Endothelial cell of umbilical vein (primary cell): ENCODE data around the gene RAB20. TPM values are rescaled to one million over a fixed set of nuclear protein-coding genes. Genes with fewer than 3 reads are reported as not detected.

Source experiments
- BruUV-seq: library from RNA; stranded (reverse); fragments of 400-500 nt; replicated peaks from 2 replicates; lab custom pipeline; 2021; lab: Mats Ljungman, UMichigan
- CTCF ChIA-PET: fragments of 300-600, 350-600 bp; sonication (Branson Sonifier 250); formaldehyde crosslinking; loops from one replicate; lab custom pipeline; 2021; ENCODE audit warnings: antibody characterized with exemption, inconsistent platforms; lab: Charles Lee
- POLR2A ChIA-PET: fragments of 300-600, 350-600 bp; sonication (Branson Sonifier 250); formaldehyde crosslinking; loops from one replicate; lab custom pipeline; 2021; ENCODE audit warnings: antibody characterized with exemption, inconsistent platforms; lab: Charles Lee
- DNase-seq: peaks from one replicate; pipeline ENCODE4 v3.0.0-alpha.2; 2011; ENCODE audit warnings: low read depth, low spot score
- FAIRE-seq: peaks from 2 replicates; lab custom pipeline; 2011; peaks lifted over from hg19 to GRCh38; lab: Jason Lieb, UNC
- H2AFZ ChIP-seq: 2 replicates; pipeline ENCODE4 v1.6.0; 2012; ENCODE audit warnings: low read depth, low read length, control low read depth, inconsistent platforms
- H3K27ac ChIP-seq: 2 replicates; pipeline ENCODE4 v1.5.1; 2011; ENCODE audit warnings: low read depth, mild to moderate bottlenecking, control low read depth, low read length, moderate library complexity; ENCODE audit not compliant: insufficient read depth
- H3K27me3 ChIP-seq, 2 experiments: 2 replicates each; pipeline versions ENCODE4 v1.6.0 to v1.6.1; 2011; ENCODE audit warnings: low read length in 2 of 2, mixed read lengths in 1 of 2; ENCODE audit not compliant: control insufficient read depth in 2 of 2, insufficient read depth in 2 of 2
- H3K36me3 ChIP-seq, 2 experiments: 2 replicates in 1 of 2; 3 replicates in 1 of 2; pipeline ENCODE4 v1.5.1; 2011; ENCODE audit warnings: low read length in 2 of 2, mild to moderate bottlenecking in 1 of 2, moderate library complexity in 1 of 2; ENCODE audit not compliant: control insufficient read depth in 2 of 2, insufficient read depth in 2 of 2; ENCODE audit errors: extremely low read depth in 1 of 2
- H3K4me1 ChIP-seq: 3 replicates; pipeline ENCODE4 v1.5.1; 2011; ENCODE audit warnings: mild to moderate bottlenecking, low read length; ENCODE audit not compliant: control insufficient read depth, insufficient read depth; ENCODE audit errors: extremely low read depth
- H3K4me2 ChIP-seq: 2 replicates; pipeline ENCODE4 v1.6.1; 2011; ENCODE audit warnings: low read length, control low read depth, mixed read lengths; ENCODE audit not compliant: insufficient read depth
- H3K4me3 ChIP-seq, 3 experiments: fragments of 200-600 bp in 1 of 3; sonication (generic), shearing (Covaris generic) in 1 of 3; replicated peaks in 1 of 3; 2 replicates each; pipeline ENCODE4 v1.5.1; 2011 to 2016; ENCODE audit warnings: control low read depth in 3 of 3, low read length in 3 of 3, mild to moderate bottlenecking in 2 of 3, inconsistent platforms in 1 of 3, low read depth in 1 of 3, moderate library complexity in 1 of 3; ENCODE audit not compliant: insufficient read depth in 1 of 3
- H3K79me2 ChIP-seq: 2 replicates; pipeline ENCODE4 v1.6.0; 2012; ENCODE audit warnings: low read length, inconsistent platforms; ENCODE audit not compliant: control insufficient read depth, insufficient read depth
- H3K9ac ChIP-seq: replicated peaks from 2 replicates; pipeline ENCODE3; 2011; ENCODE audit warnings: low read length, control low read depth; ENCODE audit not compliant: insufficient read depth; ENCODE audit errors: extremely low read depth
- H3K9me1 ChIP-seq: replicated peaks from 3 replicates; pipeline ENCODE4 v1.6.0; 2011; ENCODE audit warnings: mild to moderate bottlenecking, low read length; ENCODE audit not compliant: control insufficient read depth, insufficient read depth; ENCODE audit errors: extremely low read depth
- H3K9me3 ChIP-seq: replicated peaks from 2 replicates; pipeline ENCODE4 v1.5.1; 2012; ENCODE audit warnings: low read length, inconsistent platforms; ENCODE audit not compliant: control insufficient read depth, insufficient read depth
- H4K20me1 ChIP-seq: replicated peaks from 2 replicates; pipeline ENCODE3; 2011; ENCODE audit warnings: mild to moderate bottlenecking, low read length; ENCODE audit not compliant: control insufficient read depth, insufficient read depth; ENCODE audit errors: extremely low read depth
- EZH2 ChIP-seq: IDR thresholded peaks from 2 replicates; pipeline ENCODE4 v1.6.1; 2012; ENCODE audit warnings: borderline replicate concordance, low read depth, mild to moderate bottlenecking, moderate library complexity, low read length, inconsistent platforms; ENCODE audit not compliant: severe bottlenecking
- FOS ChIP-seq: IDR thresholded peaks from 2 replicates; pipeline ENCODE4 v1.6.1; 2011; ENCODE audit warnings: mild to moderate bottlenecking, low read length, moderate library complexity, borderline replicate concordance; ENCODE audit not compliant: insufficient read depth
- JUN ChIP-seq: IDR thresholded peaks from 2 replicates; pipeline ENCODE4 v1.6.1; 2011; ENCODE audit warnings: borderline replicate concordance, low read depth; ENCODE audit not compliant: insufficient read length, insufficient read depth
- MYC ChIP-seq: IDR thresholded peaks from one replicate; pipeline ENCODE4 v1.6.1; 2011; ENCODE audit warnings: mild to moderate bottlenecking, low read depth, low read length
- POLR2A ChIP-seq: IDR thresholded peaks from 2 replicates; pipeline ENCODE4 v1.6.1; 2012; ENCODE audit warnings: low read depth, mild to moderate bottlenecking, control low read depth, low read length
- POLR2AphosphoS5 ChIP-seq: IDR thresholded peaks from 2 replicates; pipeline ENCODE4 v1.6.1; 2012; ENCODE audit warnings: low read depth, mild to moderate bottlenecking, control low read depth, low read length, moderate library complexity; ENCODE audit not compliant: insufficient read depth
- dilution Hi-C: fragments of 300-500 bp; cut with MboI; formaldehyde crosslinking; loops from one replicate; pipeline ENCODE4 v1.15.0; 2019; ENCODE audit warnings: low sequenced_read_pairs; ENCODE audit not compliant: extremely low pct_ligation_motif_present
- intact Hi-C: fragments of 100-400 bp; cut with micrococcal nuclease; formaldehyde crosslinking; loops from one replicate; pipeline ENCODE4 v1.10.0; 2022
- polyA plus RNA-seq, 4 experiments: library from polyadenylated mRNA; depleted of rRNA in 3 of 4; stranded (reverse) in 3 of 4; unstranded in 1 of 4; fragments of >200 nt; gene quantifications; 2 replicates each; pipeline versions ENCODE4 v1.2.1 to v1.2.3, GENCODE V29; 2011 to 2012; ENCODE audit warnings: missing spikeins in 1 of 4
- total RNA-seq: library from RNA; stranded (reverse); gene quantifications from 2 replicates; pipeline ENCODE4 v1.2.3, GENCODE V29; 2021
- TF ChIP-seq, protein P1 (sequence below), 2 donors: IDR thresholded peaks; 1 replicate in 1 of 2; 2 replicates in 1 of 2; pipeline ENCODE4 v1.5.1; 2011; ENCODE audit warnings: low read length in 2 of 2, mild to moderate bottlenecking in 2 of 2, moderate library complexity in 2 of 2, control low read depth in 1 of 2, inconsistent platforms in 1 of 2, low read depth in 1 of 2; ENCODE audit not compliant: insufficient read depth in 1 of 2; ENCODE audit errors: extremely low read depth in 1 of 2

Gene RAB20
- total and polyA plus RNA-seq, 2 donors (not counting 3 experiments of a cell fraction or from before 2014, with no cell fraction given): 1.3 to 1.7 TPM

DNA sequence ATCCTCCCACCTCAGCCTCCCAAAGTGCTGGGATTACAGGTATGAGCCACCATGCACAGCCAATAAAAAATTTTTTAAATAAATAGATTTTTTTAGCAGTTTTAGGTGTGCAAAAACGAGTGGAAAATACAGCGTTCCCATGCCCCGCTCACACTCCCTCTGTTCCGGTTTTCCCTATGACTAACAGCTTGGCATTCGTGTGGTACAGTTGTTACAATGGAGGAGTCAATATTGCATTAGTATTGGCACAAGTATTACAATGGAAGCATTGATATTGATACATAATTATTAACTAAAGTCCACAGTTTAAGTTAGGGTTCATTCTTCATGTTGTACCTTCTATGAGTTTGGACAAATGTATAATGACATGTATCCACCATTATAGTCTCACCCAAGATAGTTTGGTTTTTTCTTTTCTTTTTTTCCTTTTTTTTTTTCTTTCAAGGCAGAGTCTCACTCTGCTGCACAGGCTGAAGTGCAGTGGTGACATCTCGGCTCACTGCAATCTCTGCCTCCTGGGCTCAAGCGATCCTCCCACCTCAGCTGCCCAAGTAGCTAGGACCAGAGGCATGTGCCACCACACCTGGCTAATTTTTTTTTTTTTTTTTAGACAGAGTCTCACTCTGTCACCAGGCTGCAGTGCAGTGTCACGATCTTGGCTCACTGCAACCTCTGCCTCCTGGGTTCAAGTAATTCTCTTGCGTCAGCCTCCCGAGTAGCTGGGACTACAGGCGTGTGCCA lies 15.4 kb upstream of the RAB20 start:
- intact Hi-C loops: no loop called here
- Histone ChIP-seq H3K9ac (no peak overlapping the region), H3K27ac (no peak overlapping the region), H4K20me1 (no peaks in the 10 kb centered on the region), H2AFZ (no peak overlapping the region), H3K9me1 (no peaks in the 10 kb centered on the region), H3K79me2 (no peaks in the 10 kb centered on the region), H3K4me3 (no peak overlapping the region), H3K4me2 (no peak overlapping the region), H3K27me3 (peaks cover 16 to 24% of the 10 kb centered on the region in 2 experiments), H3K4me1 (no peaks in the 10 kb centered on the region), H3K9me3 (no peaks in the 10 kb centered on the region), H3K36me3 (no peaks in the 10 kb centered on the region)
- ChIA-PET POLR2A (no interaction called here), CTCF (no interaction called here)
- TF ChIP-seq FOS: no peak
- no peak for TF ChIP-seq MYC
- no peak for TF ChIP-seq JUN
- no peak for TF ChIP-seq EZH2
- no peak for TF ChIP-seq POLR2A
- no peak for TF ChIP-seq POLR2AphosphoS5
- TF ChIP-seq, protein P1, sequence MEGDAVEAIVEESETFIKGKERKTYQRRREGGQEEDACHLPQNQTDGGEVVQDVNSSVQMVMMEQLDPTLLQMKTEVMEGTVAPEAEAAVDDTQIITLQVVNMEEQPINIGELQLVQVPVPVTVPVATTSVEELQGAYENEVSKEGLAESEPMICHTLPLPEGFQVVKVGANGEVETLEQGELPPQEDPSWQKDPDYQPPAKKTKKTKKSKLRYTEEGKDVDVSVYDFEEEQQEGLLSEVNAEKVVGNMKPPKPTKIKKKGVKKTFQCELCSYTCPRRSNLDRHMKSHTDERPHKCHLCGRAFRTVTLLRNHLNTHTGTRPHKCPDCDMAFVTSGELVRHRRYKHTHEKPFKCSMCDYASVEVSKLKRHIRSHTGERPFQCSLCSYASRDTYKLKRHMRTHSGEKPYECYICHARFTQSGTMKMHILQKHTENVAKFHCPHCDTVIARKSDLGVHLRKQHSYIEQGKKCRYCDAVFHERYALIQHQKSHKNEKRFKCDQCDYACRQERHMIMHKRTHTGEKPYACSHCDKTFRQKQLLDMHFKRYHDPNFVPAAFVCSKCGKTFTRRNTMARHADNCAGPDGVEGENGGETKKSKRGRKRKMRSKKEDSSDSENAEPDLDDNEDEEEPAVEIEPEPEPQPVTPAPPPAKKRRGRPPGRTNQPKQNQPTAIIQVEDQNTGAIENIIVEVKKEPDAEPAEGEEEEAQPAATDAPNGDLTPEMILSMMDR (IDR thresholded peaks at IDR 0.05; ENCODE audit: extremely low read depth in 1 of 2, insufficient read depth in 1 of 2, low read depth in 1 of 2, low read length in 2 of 2): no peak
- dilution Hi-C loops: no loop called here
- no TSS peak for BruUV-seq
- FAIRE-seq: no peak
- DNase-seq: no peak
